ENCODE results near the gene MACROD1.

DNA sequence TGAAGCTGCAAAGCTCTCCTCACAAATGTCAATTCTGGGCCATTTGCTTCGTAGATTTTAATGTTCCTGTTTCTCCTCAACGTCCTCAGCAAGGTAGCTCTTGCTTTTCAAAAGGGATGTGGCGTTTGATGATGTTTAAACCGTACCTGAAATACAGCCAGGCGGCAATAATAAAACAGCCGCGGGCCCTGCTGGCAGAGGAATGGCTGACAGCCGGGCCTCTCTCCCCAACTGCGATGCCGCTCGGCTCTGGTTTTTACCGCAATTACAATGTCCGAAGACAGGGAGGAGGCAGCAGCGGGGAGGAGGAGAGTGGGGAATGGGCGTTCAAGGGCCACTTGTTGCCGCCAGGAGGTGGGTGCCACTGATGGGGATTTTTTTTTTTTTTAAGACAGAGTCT is 27.5 kb downstream of the MACROD1 start:
- TF ChIP-seq GATA2 (IDR thresholded peaks at IDR 0.05; ENCODE audit: low read depth, low read length) (no peak), GATA3 (IDR thresholded peaks at IDR 0.05; ENCODE audit: low read depth, low read length) (no peak)
